IMR-90 (cell line): ENCODE results near the gene MUTYH. TPM values are rescaled to one million over a fixed set of nuclear protein-coding genes. Genes with fewer than 3 reads are reported as not detected.

Experiments
- ATAC-seq: fragments of 200-7000 bp; cut with Tn5 transposase; 2 replicates; pipeline ENCODE4 v1.9.1; 2020; ENCODE audit warnings: low read depth, mild to moderate bottlenecking, moderate library complexity
- BruUV-seq: library from RNA; stranded (reverse); fragments of 400-500 nt; replicated peaks from 2 replicates; lab custom pipeline; 2021; lab: Mats Ljungman, UMichigan
- CTCF ChIA-PET: fragments of 300-600 bp; formaldehyde crosslinking; extraction: SDS; loops from one replicate; lab custom pipeline; 2021; ENCODE audit warnings: antibody characterized with exemption; lab: Yijun Ruan, JAX
- POLR2A ChIA-PET: fragments of 300-600 bp; sonication (Branson Sonifier 250); formaldehyde crosslinking; loops from one replicate; lab custom pipeline; 2022; ENCODE audit warnings: antibody characterized with exemption; ENCODE audit not compliant: unreplicated experiment; lab: Charles Lee
- DNase-seq: peaks from one replicate; pipeline ENCODE4 v3.0.0; 2013
- H2AFZ ChIP-seq: replicated peaks from 2 replicates; pipeline ENCODE3; 2013; ENCODE audit warnings: low read length, mild to moderate bottlenecking; ENCODE audit not compliant: poor library complexity
- H2AK5ac ChIP-seq: 2 replicates; pipeline ENCODE4 v1.6.1; 2013; ENCODE audit warnings: low read depth, low read length, inconsistent platforms
- H2AK9ac ChIP-seq: replicated peaks from 2 replicates; pipeline ENCODE3; 2013; ENCODE audit warnings: mild to moderate bottlenecking, low read depth, low read length, moderate library complexity; ENCODE audit not compliant: poor library complexity
- H2BK120ac ChIP-seq: 2 replicates; pipeline ENCODE4 v1.6.1; 2013; ENCODE audit warnings: low read depth, low read length, inconsistent platforms
- H2BK15ac ChIP-seq: 3 replicates; pipeline ENCODE4 v1.6.1; 2013; ENCODE audit warnings: low read depth, low read length, inconsistent platforms
- H2BK20ac ChIP-seq: 2 replicates; pipeline ENCODE4 v1.6.1; 2013; ENCODE audit warnings: low read depth, mild to moderate bottlenecking, inconsistent platforms, low read length, moderate library complexity
- H2BK5ac ChIP-seq: 2 replicates; pipeline ENCODE4 v1.6.1; 2013; ENCODE audit warnings: mild to moderate bottlenecking, low read depth, low read length, inconsistent platforms; ENCODE audit not compliant: poor library complexity, severe bottlenecking
- H3K14ac ChIP-seq: replicated peaks from 2 replicates; pipeline ENCODE4 v1.6.1; 2013; ENCODE audit warnings: low read depth, low read length, inconsistent platforms
- H3K18ac ChIP-seq: 2 replicates; pipeline ENCODE4 v1.6.1; 2013; ENCODE audit warnings: low read depth, low read length, control low read depth
- H3K23ac ChIP-seq: 2 replicates; pipeline ENCODE4 v1.6.1; 2013; ENCODE audit warnings: low read depth, low read length, inconsistent platforms
- H3K27ac ChIP-seq: 2 replicates; pipeline ENCODE4 v1.5.1; 2013; ENCODE audit warnings: mild to moderate bottlenecking, control low read depth, low read length; ENCODE audit not compliant: insufficient read depth
- H3K27me3 ChIP-seq: 2 replicates; pipeline ENCODE4 v1.6.1; 2013; ENCODE audit warnings: low read length; ENCODE audit not compliant: control insufficient read depth, insufficient read depth
- H3K36me3 ChIP-seq: 2 replicates; pipeline ENCODE4 v1.6.1; 2013; ENCODE audit warnings: low read length, mixed read lengths; ENCODE audit not compliant: control insufficient read depth, insufficient read depth
- H3K4ac ChIP-seq: 2 replicates; pipeline ENCODE4 v1.6.1; 2013; ENCODE audit warnings: low read depth, low read length, inconsistent platforms
- H3K4me1 ChIP-seq: 2 replicates; pipeline ENCODE4 v1.6.1; 2013; ENCODE audit warnings: low read length, mixed read lengths; ENCODE audit not compliant: control insufficient read depth, insufficient read depth
- H3K4me2 ChIP-seq: 2 replicates; pipeline ENCODE4 v1.6.1; 2013; ENCODE audit warnings: low read depth, mild to moderate bottlenecking, control low read depth, low read length, moderate library complexity
- H3K4me3 ChIP-seq: 2 replicates; pipeline ENCODE4 v1.5.1; 2013; ENCODE audit warnings: low read depth, mild to moderate bottlenecking, control low read depth, low read length, moderate library complexity; ENCODE audit not compliant: insufficient read depth
- H3K56ac ChIP-seq: 2 replicates; pipeline ENCODE4 v1.6.1; 2013; ENCODE audit warnings: low read length, inconsistent platforms; ENCODE audit not compliant: insufficient read depth; ENCODE audit errors: extremely low read depth
- H3K79me1 ChIP-seq, 2 experiments: 2 replicates each; pipeline ENCODE4 v1.6.1; 2013; ENCODE audit warnings: low read length in 2 of 2, inconsistent platforms in 1 of 2, low read depth in 1 of 2
- H3K9ac ChIP-seq: 2 replicates; pipeline ENCODE4 v1.6.1; 2013; ENCODE audit warnings: low read depth, low read length, control low read depth
- H3K9me1 ChIP-seq: 2 replicates; pipeline ENCODE4 v1.6.1; 2013; ENCODE audit warnings: low read length, inconsistent platforms; ENCODE audit not compliant: insufficient read depth
- H3K9me3 ChIP-seq: 2 replicates; pipeline ENCODE4 v1.6.1; 2013; ENCODE audit warnings: low read length; ENCODE audit not compliant: control insufficient read depth, insufficient read depth
- H4K20me1 ChIP-seq: 2 replicates; pipeline ENCODE4 v1.6.1; 2013; ENCODE audit warnings: low read length, inconsistent platforms; ENCODE audit not compliant: insufficient read depth
- H4K5ac ChIP-seq: 2 replicates; pipeline ENCODE4 v1.6.1; 2013; ENCODE audit warnings: mild to moderate bottlenecking, low read depth, low read length, control low read depth
- H4K8ac ChIP-seq, 2 experiments: 2 replicates each; pipeline ENCODE4 v1.6.1; 2013; ENCODE audit warnings: low read depth in 2 of 2, low read length in 2 of 2, control low read depth in 1 of 2, inconsistent platforms in 1 of 2
- H4K91ac ChIP-seq: 2 replicates; pipeline ENCODE4 v1.6.1; 2013; ENCODE audit warnings: low read depth, low read length, inconsistent platforms; ENCODE audit not compliant: insufficient read depth
- BHLHE40 ChIP-seq: fragments of 150-350 bp; IDR thresholded peaks from 2 replicates; pipeline ENCODE4 v1.6.1; 2016; ENCODE audit warnings: mild to moderate bottlenecking, low read depth, low read length
- CTCF ChIP-seq: conservative IDR thresholded peaks from 2 replicates; pipeline ENCODE4 v1.5.1; 2012; ENCODE audit warnings: mild to moderate bottlenecking, low read depth, low read length, improper control_type of control experiment
- ELK1 ChIP-seq: fragments of 150-350 bp; IDR thresholded peaks from 2 replicates; pipeline ENCODE4 v1.6.1; 2016; ENCODE audit warnings: low read depth, mild to moderate bottlenecking, low read length, moderate library complexity, borderline replicate concordance
- POLR2A ChIP-seq: IDR thresholded peaks from 2 replicates; pipeline ENCODE4 v1.6.1; 2012; ENCODE audit warnings: mild to moderate bottlenecking, low read depth, low read length
- RAD21 ChIP-seq: IDR thresholded peaks from 2 replicates; pipeline ENCODE4 v1.6.1; 2012; ENCODE audit warnings: low read length, improper control_type of control experiment
- RCOR1 ChIP-seq: IDR thresholded peaks from 2 replicates; pipeline ENCODE4 v1.6.1; 2012; ENCODE audit warnings: mild to moderate bottlenecking, low read length, improper control_type of control experiment; ENCODE audit not compliant: insufficient replicate concordance
- RFX5 ChIP-seq: IDR thresholded peaks from 2 replicates; pipeline ENCODE4 v1.8.0; 2012; ENCODE audit warnings: low read depth, mild to moderate bottlenecking, low read length, moderate library complexity
- SMC3 ChIP-seq: fragments of 150-350 bp; IDR thresholded peaks from 2 replicates; pipeline ENCODE4 v1.6.1; 2016; ENCODE audit warnings: low read depth, mild to moderate bottlenecking, antibody characterized with exemption, low read length, moderate library complexity
- WGBS, 2 experiments: methylation state at CpG; one replicate each; pipeline versions ENCODE4 v1.1.5 to v1.1.7; 2013; ENCODE audit warnings: missing lambda C conversion rate in 2 of 2; ENCODE audit not compliant: insufficient read length in 1 of 2; ENCODE audit errors: extremely low coverage in 2 of 2; 5-methylcytosine and 5-hydroxymethylcytosine counted together
- dilution Hi-C: fragments of 300-500 bp; cut with HindIII; formaldehyde crosslinking; loops from one replicate; pipeline ENCODE4 v1.14.3; 2018; ENCODE audit warnings: low sequenced_read_pairs; ENCODE audit not compliant: unreplicated experiment
- in situ Hi-C: fragments of 300-500 bp; cut with MboI; formaldehyde crosslinking; loops from 3 replicates; pipeline ENCODE4 v1.14.3; 2019; ENCODE audit warnings: low sequenced_read_pairs, inconsistent platforms, mixed read lengths
- intact Hi-C: fragments of 100-400 bp; cut with micrococcal nuclease; formaldehyde crosslinking; loops from 2 replicates; pipeline ENCODE4 v1.10.0; 2022
- polyA plus RNA-seq, 3 experiments: library from polyadenylated mRNA; depleted of rRNA; stranded (reverse); fragments of >200 nt; gene quantifications; 2 replicates each; pipeline ENCODE4 v1.2.3, GENCODE V29; 2012; ENCODE audit warnings: low replicate concordance in 1 of 3
- total RNA-seq: library from RNA; depleted of rRNA; stranded (reverse); fragments of >200 nt; gene quantifications from 2 replicates; pipeline ENCODE4 v1.2.3, GENCODE V29; 2012

Gene MUTYH
- total and polyA plus RNA-seq, 2 of the 4 experiments (the other 2 are of a cell fraction) = 9.1 to 14.6 TPM

- TF ChIP-seq ELK1 = no peak
These were observed 37.6 kb downstream of the MUTYH start (continued) for GRCh38 chr1:45302505-45303150.

- POLR2A ChIA-PET = no interaction called here
- TF ChIP-seq SMC3 (no peak), CTCF (no peak), RCOR1 (no peak), POLR2A (no peak), RAD21 (no peak), BHLHE40 (no peak), RFX5 (no peak)
These were observed 39.6 kb downstream of the MUTYH start for GRCh38 chr1:45300669-45300997.

More at GRCh38 chr1:45300669-45300997, 39.6 kb downstream of the MUTYH start:
- Histone ChIP-seq H3K18ac (no peak overlapping the region), H4K91ac (no peak overlapping the region), H3K56ac (no peak overlapping the region), H3K9me1 (peaks cover 3% of the 10 kb centered on the region; the same call in 1 of the 2 replicates), H3K27ac (no peak overlapping the region), H2AK9ac (no peak overlapping the region), H3K4me3 (no peak overlapping the region), H3K4me1 (peaks cover 4% of the 10 kb centered on the region; the same call in 1 of the 2 replicates), H3K9ac (no peak overlapping the region), H2BK120ac (no peak overlapping the region), H3K79me1 (peaks cover 0 to 11% of the 10 kb centered on the region in 2 experiments; a peak in 2 of 4 replicates), H3K9me3 (no peaks in the 10 kb centered on the region), H2AFZ (no peak overlapping the region), H2BK15ac (no peak overlapping the region), H3K23ac (no peak overlapping the region), H3K4me2 (no peak overlapping the region), H2AK5ac (no peak overlapping the region), H3K14ac (no peak overlapping the region), H4K20me1 (no peaks in the 10 kb centered on the region), H2BK5ac (no peak overlapping the region), H2BK20ac (no peak overlapping the region), H4K5ac (no peak overlapping the region), H3K4ac (no peak overlapping the region), H4K8ac (no peak overlapping the region), H3K36me3 (no peaks in the 10 kb centered on the region), H3K27me3 (no peaks in the 10 kb centered on the region)
- dilution Hi-C loops = no loop called here
- in situ Hi-C loops = loop anchor here (5.0 to 10.0 kb wide), 2 partner anchors 288 to 466 kb away; partner anchors contain the start of genes HECTD3 and UROD
- BruUV-seq = no TSS peak
- no CpG with 5 or more reads among the region's 2 CpGs for WGBS, 2 experiments
- CTCF ChIA-PET = interaction anchor here (0.7 to 7.2 kb wide), 6 partner anchors 9 to 286 kb away, joined by 3 to 53 read pairs (median 5); no protein-coding TSS in a partner anchor
- ATAC-seq = no peak
- intact Hi-C loops = loop anchor here (1.0 to 10.0 kb wide), 7 partner anchors 93 to 583 kb away; partner anchors contain the start of genes BTBD19, DYNLT4, PLK3 and RNU5D-1
- no peak for DNase-seq
